Middle frontal gyrus (tissue), 1 donor: ENCODE measurements around the gene SUSD2.
"Not testable (repeated sequence)": the region's sequence is repeated elsewhere in the genome, so short reads cannot be mapped to it uniquely, and the experiment has no call there.

Experiments used
- DNase-seq: peaks from one replicate; pipeline ENCODE4 v3.0.0-alpha.2; 2015; ENCODE audit warnings: low spot score; ENCODE audit errors: extremely low spot score

SUSD2 gene

GRCh38 chr22:24176040-24176439, 5.2 kb upstream of the SUSD2 start:
- DNase-seq: no peak

- DNase-seq: no peak
These were observed 4.7 kb upstream of the SUSD2 start for GRCh38 chr22:24176630-24177029.

- no peak for DNase-seq
These were observed 4.2 kb upstream of the SUSD2 start for GRCh38 chr22:24177045-24177444.

- no peak for DNase-seq
These were observed 3.8 kb upstream of the SUSD2 start for GRCh38 chr22:24177456-24177855.

- no peak for DNase-seq
These were observed 3.3 kb upstream of the SUSD2 start for GRCh38 chr22:24178021-24178431.

- DNase-seq: no peak
These were observed 2.5 kb upstream of the SUSD2 start for GRCh38 chr22:24178502-24179440.

- no peak for DNase-seq
These were observed 1.6 kb upstream of the SUSD2 start for GRCh38 chr22:24179478-24180210.

- no peak for DNase-seq
These were observed 785 bp upstream of the SUSD2 start for GRCh38 chr22:24180316-24181087.

GRCh38 chr22:24181996-24182899, 961 bp downstream of the SUSD2 start:
- DNase-seq: no peak

GRCh38 chr22:24182900-24183246, 1.6 kb downstream of the SUSD2 start:
- DNase-seq: not testable (repeated sequence)

- DNase-seq: no peak
These were observed 2.2 kb downstream of the SUSD2 start for GRCh38 chr22:24183321-24184031.

- DNase-seq: no peak
These were observed 2.9 kb downstream of the SUSD2 start for GRCh38 chr22:24184057-24184798.

GRCh38 chr22:24185001-24185500, 3.8 kb downstream of the SUSD2 start:
- no peak for DNase-seq

- DNase-seq: no peak
These were observed 4.4 kb downstream of the SUSD2 start for GRCh38 chr22:24185501-24186351.

- DNase-seq: no peak
These were observed 5.1 kb downstream of the SUSD2 start for GRCh38 chr22:24186352-24186740.

GRCh38 chr22:24186892-24187670, 5.8 kb downstream of the SUSD2 start:
- DNase-seq: no peak
